NCI-H345 treated with DMSO at 0.1 percent for 48 hours (cell line): ENCODE measurements around the gene KLRC3.
"Not testable (repeated sequence)": the region's sequence is repeated elsewhere in the genome, so short reads cannot be mapped to it uniquely, and the experiment has no call there.

ENCODE experiments used
- DNase-seq: peaks from one replicate; lab custom pipeline; 2025; ENCODE audit not compliant: unreplicated experiment; lab: John Stamatoyannopoulos, UW

Gene KLRC3

DNA sequence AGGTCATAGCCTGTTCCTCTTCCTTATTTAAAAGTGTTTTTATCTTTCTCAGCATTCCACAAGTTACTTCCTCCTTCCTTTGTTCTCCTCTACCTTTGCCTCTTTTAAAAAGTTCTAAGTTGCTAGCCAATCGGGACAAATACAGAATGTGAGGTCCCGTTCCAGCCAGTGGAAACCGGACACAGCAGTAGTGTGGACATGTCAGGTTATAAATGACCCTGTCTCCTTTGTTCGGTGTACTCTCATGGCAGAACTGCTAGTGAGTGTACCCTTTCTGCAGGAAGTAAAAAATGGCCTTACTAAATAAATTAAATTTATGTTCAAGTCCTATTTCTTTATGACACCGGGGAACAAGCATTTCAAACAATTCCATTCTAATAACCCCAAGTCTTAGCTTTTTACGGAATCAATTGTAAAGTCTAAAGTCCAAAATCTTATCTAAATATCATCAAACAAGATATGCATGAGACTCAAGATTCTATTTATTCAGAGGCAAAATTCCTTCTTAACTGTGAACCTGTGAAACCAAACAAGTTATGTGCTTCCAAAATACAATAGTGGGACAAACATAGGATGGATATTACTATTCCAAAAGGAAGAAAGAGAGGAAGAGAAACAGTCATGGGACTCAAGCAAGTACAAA is 48.4 kb downstream of the KLRC3 start:
- DNase-seq: not testable (repeated sequence)

DNA sequence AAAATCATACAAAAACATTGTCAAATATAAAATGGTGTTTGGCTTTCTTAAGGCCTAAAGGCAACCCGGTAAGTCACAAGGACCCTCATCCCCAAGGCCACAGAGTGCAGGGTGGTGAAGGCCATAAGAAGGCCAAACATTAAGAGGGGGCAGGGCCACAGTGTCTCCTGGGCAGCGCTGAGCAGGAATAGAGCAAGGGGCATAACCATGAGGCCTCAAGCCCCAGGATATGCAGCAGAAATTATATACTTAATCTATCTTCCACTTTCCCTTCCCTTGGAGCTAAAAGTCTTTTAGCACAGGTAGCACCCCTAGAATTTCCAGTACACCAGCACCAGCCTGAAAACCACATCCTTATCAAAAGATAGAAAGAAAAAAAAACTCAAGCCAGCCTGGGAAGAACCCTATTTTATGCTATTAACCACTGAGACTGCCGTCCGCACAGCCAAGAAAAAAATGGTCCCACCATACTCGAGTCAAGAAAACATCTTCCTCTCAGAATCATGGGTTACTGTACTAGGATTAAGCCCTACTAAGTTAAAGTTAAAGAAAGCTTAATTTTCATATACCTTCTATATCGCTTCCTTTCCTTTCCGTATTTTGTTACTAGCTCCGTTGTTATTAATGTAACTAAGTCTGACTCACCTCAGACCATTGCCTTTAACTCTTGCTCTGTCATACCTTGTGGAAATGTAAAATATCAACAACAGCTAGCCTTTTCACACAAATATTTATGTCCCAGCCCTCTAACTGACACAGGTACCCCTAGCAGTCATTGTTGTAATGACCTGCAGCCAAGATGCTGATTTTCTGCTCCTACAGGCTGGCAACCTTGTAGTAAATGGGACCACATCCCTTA is 50.6 kb downstream of the KLRC3 start:
- no peak for DNase-seq

DNA sequence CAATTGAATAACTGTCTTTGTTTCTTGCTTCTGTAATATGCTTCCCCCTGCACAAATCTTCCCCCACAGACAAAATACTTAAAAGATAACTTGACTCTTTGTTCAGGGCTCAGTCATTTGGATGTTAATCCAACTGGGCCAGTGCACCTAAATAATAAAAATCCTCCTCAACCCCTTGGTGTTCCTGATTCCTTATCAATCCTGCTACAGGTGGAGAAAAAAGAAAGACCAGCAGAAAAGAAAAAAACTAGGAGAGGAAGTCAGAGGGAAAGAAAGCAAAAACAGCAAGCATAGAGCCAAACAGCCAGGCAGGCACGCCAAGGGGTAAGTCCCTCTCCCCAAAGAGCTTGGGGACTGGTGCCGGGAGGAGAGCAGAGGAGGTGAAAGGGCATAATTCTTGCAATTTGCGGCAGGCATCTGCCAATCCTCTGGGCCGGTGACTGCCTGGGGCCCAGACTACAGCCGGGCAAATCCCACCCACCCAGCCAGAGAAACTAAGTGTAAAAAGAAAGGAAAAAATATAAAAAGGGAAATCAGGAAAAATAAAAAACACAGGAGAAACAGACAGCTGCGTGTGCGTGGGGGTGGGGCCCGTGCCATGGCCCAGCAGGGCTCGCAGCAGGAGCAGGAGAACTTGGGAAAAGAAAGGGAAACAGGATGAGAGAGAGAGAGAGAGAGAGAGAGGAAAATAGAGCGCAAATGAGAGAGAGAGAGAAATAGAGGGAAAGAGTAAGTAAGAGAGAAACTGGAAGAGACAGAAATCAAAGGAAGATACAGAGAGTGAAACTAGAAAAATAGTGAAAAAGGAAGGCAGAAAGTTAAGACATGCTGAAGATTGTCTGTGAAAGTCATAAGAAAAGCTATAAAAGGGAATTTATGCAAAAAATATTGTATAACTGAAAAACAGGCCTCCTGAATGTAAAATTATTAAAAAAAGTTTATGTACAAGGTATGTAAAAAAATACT is 51.9 kb downstream of the KLRC3 start:
- DNase-seq: no peak

GRCh38 chr12:10367714-10368113 is 52.7 kb downstream of the KLRC3 start:
- not testable (repeated sequence) for DNase-seq

DNA sequence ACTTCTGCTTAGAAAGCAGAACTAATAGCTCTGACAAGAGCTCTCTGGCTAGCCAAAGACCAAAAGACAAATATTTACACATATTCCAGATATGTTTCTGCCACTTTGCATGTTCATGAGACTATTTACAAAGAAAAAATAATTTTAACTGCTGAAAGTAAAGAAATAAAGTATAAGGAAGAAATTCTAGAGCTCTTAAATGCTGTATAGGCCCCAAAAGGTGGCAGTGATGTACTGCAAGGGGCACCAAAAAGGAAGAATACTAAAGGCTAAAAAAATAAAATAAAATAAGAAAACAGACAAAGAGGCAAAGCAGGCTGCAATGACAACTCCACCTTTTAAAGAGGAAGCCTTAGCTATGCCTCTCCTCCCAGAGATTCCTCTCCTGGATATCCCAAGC is 53.5 kb downstream of the KLRC3 start:
- peak; percentile 25 for DNase-seq

DNA sequence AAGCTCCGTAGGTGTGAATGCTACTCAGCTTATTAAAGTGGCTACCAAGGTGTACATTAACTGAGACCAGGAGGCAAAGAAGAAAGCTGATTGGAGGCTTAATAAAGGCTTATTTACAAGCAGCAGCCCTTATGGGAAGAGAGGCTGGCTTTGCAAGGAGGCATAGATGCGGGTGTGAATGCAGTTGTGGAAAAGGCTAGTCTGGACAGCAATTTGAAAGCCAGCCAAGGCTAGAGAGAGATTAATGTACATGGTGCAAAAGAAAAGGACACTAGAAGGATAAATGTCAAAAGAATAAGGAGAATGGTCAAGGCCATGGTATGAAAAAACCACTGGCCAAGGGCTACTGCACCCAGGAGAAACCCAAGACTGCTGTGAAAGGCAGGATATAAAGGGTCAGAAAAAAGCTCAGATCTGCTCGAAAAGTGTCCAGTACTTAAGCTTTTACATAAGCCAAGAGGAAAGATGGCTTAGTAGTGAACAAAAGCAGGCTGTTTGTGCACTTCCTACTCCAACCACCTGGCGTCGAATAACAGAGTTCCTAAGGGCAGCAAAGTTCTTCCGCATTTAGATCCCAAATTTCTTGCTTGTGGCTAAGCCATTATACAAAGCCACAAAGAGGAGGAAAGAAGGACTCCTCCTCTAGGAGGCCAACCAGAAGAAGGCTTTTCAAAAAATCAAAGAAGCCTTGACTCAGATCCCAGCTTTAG is 54.5 kb downstream of the KLRC3 start:
- DNase-seq: no peak

- peak; percentile 75 for DNase-seq
Observed at GRCh38 chr12:10364815-10365622, 55.4 kb downstream of the KLRC3 start.

DNA sequence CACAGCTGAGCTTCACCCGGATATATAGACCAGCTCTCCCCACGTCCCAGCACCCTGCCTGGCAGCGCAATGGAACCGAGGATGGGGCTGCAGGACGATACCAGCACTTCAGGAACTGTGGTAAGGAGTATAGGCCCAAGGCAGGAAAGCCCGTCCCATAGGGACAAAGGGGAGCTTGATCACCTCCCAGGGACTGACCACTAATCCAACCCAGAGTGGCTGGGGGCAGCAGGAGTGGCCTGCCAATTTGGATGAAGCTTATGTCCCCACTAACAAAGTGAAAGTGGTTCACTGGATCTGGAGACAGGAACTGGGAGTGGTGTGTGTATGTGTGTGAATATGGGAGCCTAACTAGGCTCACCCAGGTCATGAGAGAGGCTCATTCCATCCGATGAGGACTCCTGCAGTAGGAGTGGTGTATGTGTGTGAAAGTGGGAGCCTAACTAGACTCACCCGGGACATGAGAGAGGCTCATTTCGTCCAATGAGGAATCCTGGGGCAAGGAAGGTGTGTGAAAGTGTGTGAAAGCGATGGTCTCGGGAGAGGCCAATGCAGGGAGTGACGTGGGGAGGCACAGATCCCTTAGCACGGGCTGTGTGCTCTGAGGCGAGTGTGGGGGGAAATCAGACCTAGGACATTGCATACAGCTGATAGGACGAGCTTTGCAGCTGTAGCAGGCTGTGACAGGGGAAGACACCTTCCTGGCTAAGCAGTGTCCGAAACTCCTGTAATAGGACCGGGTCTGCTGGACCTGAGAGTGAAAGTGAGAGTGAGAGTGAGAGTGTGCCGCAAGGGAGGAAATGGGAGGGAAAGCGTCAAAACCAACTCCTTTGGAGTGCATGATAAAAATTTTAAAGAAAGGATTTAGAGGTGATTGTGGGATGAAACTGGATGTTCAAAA is 56.2 kb downstream of the KLRC3 start:
- peak; percentile 64 for DNase-seq

- peak; percentile 31 for DNase-seq
Observed at GRCh38 chr12:10363658-10363913, 56.8 kb downstream of the KLRC3 start.

DNA sequence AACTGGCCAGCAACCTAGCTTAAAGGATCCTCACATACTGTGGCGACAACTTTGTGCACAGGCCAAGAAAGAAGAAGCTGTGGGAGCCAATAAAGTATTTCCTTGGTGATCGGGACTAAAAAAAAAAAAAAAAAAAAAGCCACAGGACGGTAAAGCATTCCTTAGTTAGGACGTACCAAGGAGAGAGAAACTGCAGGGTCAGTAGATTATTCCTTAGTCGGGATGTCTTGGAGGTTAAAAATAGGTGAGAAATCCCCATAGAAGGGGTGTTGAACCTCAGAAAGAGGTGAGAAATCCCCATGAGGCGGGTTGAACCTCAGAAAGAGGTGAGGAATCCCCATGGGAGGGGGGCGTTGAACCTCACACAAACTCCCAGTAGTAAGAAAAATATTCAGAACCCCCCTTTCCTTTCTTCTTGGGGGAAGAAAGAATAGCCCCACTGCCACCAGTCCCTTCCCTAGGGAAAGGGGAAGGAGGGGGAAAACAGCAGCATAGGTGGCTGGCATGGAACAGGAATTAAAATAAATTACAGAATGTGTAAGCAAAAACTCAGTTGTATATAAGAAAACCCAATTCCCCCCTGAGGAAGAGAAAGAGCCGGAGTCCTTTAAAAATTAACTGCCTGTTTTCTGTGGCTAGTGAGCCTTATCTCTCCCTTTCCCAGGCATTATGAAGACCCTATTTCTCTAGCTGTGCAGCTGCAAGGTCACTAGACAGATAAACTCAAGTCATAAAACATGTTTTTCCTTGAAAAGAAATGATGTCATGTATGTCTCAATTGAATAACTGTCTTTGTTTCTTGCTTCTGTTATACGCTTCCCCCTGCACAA is 57.4 kb downstream of the KLRC3 start:
- no peak for DNase-seq

- no peak for DNase-seq
Observed at GRCh38 chr12:10362325-10362724, 58.1 kb downstream of the KLRC3 start.
